PC-3 (cell line): ENCODE results near the gene MDP1. TPM values are rescaled to one million over a fixed set of nuclear protein-coding genes. Genes with fewer than 3 reads are reported as not detected.

Source experiments
- ATAC-seq: fragments of 200-7000 bp; cut with Tn5 transposase; 2 replicates; pipeline ENCODE4 v1.9.1; 2020; ENCODE audit warnings: mild to moderate bottlenecking, moderate library complexity
- BruUV-seq: library from RNA; stranded (reverse); fragments of 400-500 nt; replicated peaks from 2 replicates; lab custom pipeline; 2021; lab: Mats Ljungman, UMichigan
- CTCF ChIA-PET: fragments of 300-600 bp; sonication (Branson Sonifier 250); formaldehyde crosslinking; loops from one replicate; lab custom pipeline; 2022; ENCODE audit warnings: antibody characterized with exemption; lab: Charles Lee
- POLR2A ChIA-PET: fragments of 300-600 bp; sonication (Branson Sonifier 250); formaldehyde crosslinking; loops from one replicate; lab custom pipeline; 2022; ENCODE audit warnings: antibody characterized with exemption; ENCODE audit not compliant: unreplicated experiment; lab: Charles Lee
- DNase-seq: peaks from one replicate; pipeline ENCODE4 v3.0.0-alpha.2; 2015
- H2AFZ ChIP-seq: fragments of 300-600 bp; sonication (generic); 2 replicates; pipeline ENCODE4 v1.6.0; 2016; ENCODE audit warnings: antibody characterized with exemption, low read length
- H3F3A ChIP-seq: fragments of 300-600 bp; sonication (generic); one replicate; pipeline ENCODE4 v1.6.0; 2017; ENCODE audit warnings: antibody characterized with exemption, low read length, control low read depth, mild to moderate bottlenecking; ENCODE audit not compliant: unreplicated experiment
- H3K27ac ChIP-seq: fragments of 300-600 bp; sonication (generic); 2 replicates; pipeline ENCODE4 v1.5.1; 2016; ENCODE audit warnings: mild to moderate bottlenecking, low read length
- H3K27me3 ChIP-seq: fragments of 300-600 bp; sonication (generic); 2 replicates; pipeline ENCODE4 v1.6.1; 2016; ENCODE audit warnings: low read length, mixed read lengths
- H3K36me3 ChIP-seq: fragments of 300-600 bp; sonication (generic); 2 replicates; pipeline ENCODE4 v1.6.1; 2016; ENCODE audit warnings: low read depth, mixed run types, low read length, mixed read lengths
- H3K4me1 ChIP-seq: fragments of 300-600 bp; sonication (generic); 2 replicates; pipeline ENCODE4 v1.5.1; 2016; ENCODE audit warnings: low read length; ENCODE audit not compliant: insufficient read depth
- H3K4me2 ChIP-seq: fragments of 300-600 bp; sonication (generic); 2 replicates; pipeline ENCODE4 v1.6.0; 2016; ENCODE audit warnings: low read length
- H3K4me3 ChIP-seq: fragments of 300-600 bp; sonication (generic); 2 replicates; pipeline ENCODE4 v1.5.1; 2016; ENCODE audit warnings: mild to moderate bottlenecking, low read length, mixed read lengths
- H3K79me2 ChIP-seq: fragments of 300-600 bp; sonication (generic); 2 replicates; pipeline ENCODE4 v1.6.1; 2017; ENCODE audit warnings: low read length, mixed read lengths
- H3K9ac ChIP-seq: fragments of 300-600 bp; sonication (generic); 2 replicates; pipeline ENCODE4 v1.6.0; 2016; ENCODE audit warnings: mild to moderate bottlenecking, low read length
- H3K9me2 ChIP-seq: fragments of 300-600 bp; sonication (generic); replicated peaks from 2 replicates; pipeline ENCODE4 v1.6.1; 2016; ENCODE audit warnings: mixed run types, low read length, mixed read lengths
- H3K9me3 ChIP-seq: fragments of 300-600 bp; sonication (generic); 2 replicates; pipeline ENCODE4 v1.6.1; 2016; ENCODE audit warnings: low read length, mixed read lengths
- H4K20me1 ChIP-seq: fragments of 300-600 bp; sonication (generic); 2 replicates; pipeline ENCODE4 v1.6.1; 2016; ENCODE audit warnings: low read length, mixed read lengths
- EZH2 ChIP-seq: fragments of 300-600 bp; sonication (generic); IDR thresholded peaks from one replicate; pipeline ENCODE4 v1.6.1; 2017; ENCODE audit warnings: antibody characterized with exemption, mild to moderate bottlenecking, low read length; ENCODE audit not compliant: unreplicated experiment
- EZH2phosphoT487 ChIP-seq: fragments of 300-600 bp; sonication (generic); IDR thresholded peaks from 2 replicates; pipeline ENCODE4 v1.6.1; 2018; ENCODE audit warnings: mild to moderate bottlenecking, antibody characterized with exemption, low read length, borderline replicate concordance
- intact Hi-C: fragments of 100-400 bp; cut with micrococcal nuclease; formaldehyde crosslinking; loops from 2 replicates; pipeline ENCODE4 v1.9.0; 2023
- total RNA-seq: library from RNA; depleted of rRNA; stranded (reverse); fragments of >200 nt; gene quantifications from 2 replicates; pipeline ENCODE4 v1.2.3, GENCODE V29; 2014
- TF ChIP-seq, protein P1 (sequence below): fragments of 300-600 bp; sonication (generic); conservative IDR thresholded peaks from 2 replicates; pipeline ENCODE4 v1.5.1; 2017; ENCODE audit warnings: antibody characterized with exemption, low read depth, mild to moderate bottlenecking, low read length

The MDP1 gene
- total RNA-seq, 1 experiment from 2014 or later: 23.5 TPM

DNA sequence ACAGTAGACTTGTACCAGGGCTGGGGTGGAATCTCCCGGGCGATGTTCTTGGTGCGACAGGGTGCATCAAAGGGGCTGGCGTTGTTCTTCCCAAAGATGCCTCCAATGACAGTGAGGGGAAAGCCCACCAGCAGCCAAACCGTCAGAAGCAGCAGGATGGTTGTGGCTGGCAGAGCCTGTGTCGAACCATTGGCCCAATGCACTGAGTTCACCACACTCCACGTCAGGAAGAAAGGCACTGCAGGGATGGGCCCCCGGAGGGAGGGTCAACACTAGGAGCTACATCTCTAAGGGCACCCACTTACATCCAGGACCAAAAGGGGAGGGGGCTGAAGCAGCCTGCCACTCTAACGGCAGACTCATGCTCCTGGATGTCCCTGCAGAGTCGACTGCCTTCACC, 25.4 kb downstream of the MDP1 start:
- no peak overlapping the region for H3K4me3 ChIP-seq
- H2AFZ ChIP-seq: no peak overlapping the region
- DNase-seq (no peak), ATAC-seq (no peak)
- peaks cover 17% of the 10 kb centered on the region for H3K4me1 ChIP-seq
- H3K9me3 ChIP-seq: no peaks in the 10 kb centered on the region
- peaks cover 24% of the 10 kb centered on the region; the same call in 1 of the 2 replicates for H3K36me3 ChIP-seq
- BruUV-seq: no TSS peak
- H3K4me2 ChIP-seq: no peak overlapping the region
- no peaks in the 10 kb centered on the region for H4K20me1 ChIP-seq
- ChIA-PET CTCF (no interaction called here), POLR2A (no interaction called here)
- H3K9ac ChIP-seq: no peak overlapping the region
- no peaks in the 10 kb centered on the region for H3K27me3 ChIP-seq
- H3K9me2 ChIP-seq: no peaks in the 10 kb centered on the region
- H3F3A ChIP-seq: no peaks in the 10 kb centered on the region
- TF ChIP-seq EZH2phosphoT487 (no peak), EZH2 (no peak)
- peaks cover 61% of the 10 kb centered on the region for H3K79me2 ChIP-seq
- intact Hi-C loops: no loop called here
- H3K27ac ChIP-seq: no peak overlapping the region

DNA sequence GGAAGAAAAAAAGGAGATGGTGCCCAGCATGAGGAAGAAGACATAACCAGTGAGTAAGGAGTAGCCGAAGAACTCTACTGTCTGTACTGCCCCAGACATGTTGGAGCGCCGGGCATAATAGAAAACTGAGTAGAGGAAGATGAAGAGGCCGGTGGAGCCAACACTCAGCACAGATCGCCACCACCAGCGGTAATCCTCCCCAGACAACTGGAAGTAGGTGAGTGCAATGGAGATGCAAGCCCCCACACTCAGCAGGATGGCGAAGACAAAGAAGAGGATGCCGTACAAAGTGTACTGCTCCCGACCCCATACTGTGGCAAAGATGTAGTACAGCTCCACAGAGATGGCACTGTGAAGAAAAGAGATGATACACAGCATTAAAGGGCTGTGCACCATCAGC, 26.4 kb downstream of the MDP1 start:
- Histone ChIP-seq H2AFZ (peak overlapping the region; percentile 21; the same call in 1 of the 2 replicates), H3K4me1 (peaks cover 10% of the 10 kb centered on the region), H3K36me3 (peaks cover 24% of the 10 kb centered on the region; the same call in 1 of the 2 replicates), H3K27ac (no peak overlapping the region), H4K20me1 (no peaks in the 10 kb centered on the region), H3K4me3 (peak overlapping the region; percentile 76; the same call in 1 of the 2 replicates), H3K79me2 (peaks cover 51% of the 10 kb centered on the region), H3K4me2 (peak overlapping the region; percentile 86), H3F3A (no peaks in the 10 kb centered on the region), H3K9me2 (no peaks in the 10 kb centered on the region), H3K27me3 (no peaks in the 10 kb centered on the region), H3K9me3 (no peaks in the 10 kb centered on the region), H3K9ac (peak overlapping the region; percentile 90; the same call in 1 of the 2 replicates)
- CTCF ChIA-PET: no interaction called here
- no TSS peak for BruUV-seq
- ATAC-seq: no peak
- TF ChIP-seq, protein P1, sequence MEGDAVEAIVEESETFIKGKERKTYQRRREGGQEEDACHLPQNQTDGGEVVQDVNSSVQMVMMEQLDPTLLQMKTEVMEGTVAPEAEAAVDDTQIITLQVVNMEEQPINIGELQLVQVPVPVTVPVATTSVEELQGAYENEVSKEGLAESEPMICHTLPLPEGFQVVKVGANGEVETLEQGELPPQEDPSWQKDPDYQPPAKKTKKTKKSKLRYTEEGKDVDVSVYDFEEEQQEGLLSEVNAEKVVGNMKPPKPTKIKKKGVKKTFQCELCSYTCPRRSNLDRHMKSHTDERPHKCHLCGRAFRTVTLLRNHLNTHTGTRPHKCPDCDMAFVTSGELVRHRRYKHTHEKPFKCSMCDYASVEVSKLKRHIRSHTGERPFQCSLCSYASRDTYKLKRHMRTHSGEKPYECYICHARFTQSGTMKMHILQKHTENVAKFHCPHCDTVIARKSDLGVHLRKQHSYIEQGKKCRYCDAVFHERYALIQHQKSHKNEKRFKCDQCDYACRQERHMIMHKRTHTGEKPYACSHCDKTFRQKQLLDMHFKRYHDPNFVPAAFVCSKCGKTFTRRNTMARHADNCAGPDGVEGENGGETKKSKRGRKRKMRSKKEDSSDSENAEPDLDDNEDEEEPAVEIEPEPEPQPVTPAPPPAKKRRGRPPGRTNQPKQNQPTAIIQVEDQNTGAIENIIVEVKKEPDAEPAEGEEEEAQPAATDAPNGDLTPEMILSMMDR: no peak
- TF ChIP-seq EZH2phosphoT487: no peak
- TF ChIP-seq EZH2: no peak
- POLR2A ChIA-PET: no interaction called here
- intact Hi-C loops: no loop called here
- DNase-seq: no peak

DNA sequence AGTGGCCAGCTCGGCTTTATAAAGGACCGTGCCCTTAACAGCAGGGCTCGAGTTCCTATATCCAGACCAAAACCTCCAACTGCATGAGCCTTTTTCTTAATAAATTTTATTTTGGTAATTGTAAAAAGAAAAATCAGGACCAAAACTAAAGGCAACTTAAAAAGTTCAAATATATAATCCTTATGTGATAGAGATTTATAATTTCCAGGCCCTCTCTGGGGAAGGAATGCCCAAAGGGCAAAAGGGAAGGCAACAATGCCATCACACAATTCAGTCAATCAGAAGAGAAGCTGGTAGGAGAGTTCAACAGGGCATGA, 26.8 kb downstream of the MDP1 start:
- peak overlapping the region; percentile 90; the same call in 1 of the 2 replicates for H3K9ac ChIP-seq
- no TSS peak for BruUV-seq
- H3K79me2 ChIP-seq: peaks cover 47% of the 10 kb centered on the region
- H3K4me2 ChIP-seq: peak overlapping the region; percentile 86
- H3K9me3 ChIP-seq: no peaks in the 10 kb centered on the region
- CTCF ChIA-PET: no interaction called here
- POLR2A ChIA-PET: no interaction called here
- peaks cover 24% of the 10 kb centered on the region; the same call in 1 of the 2 replicates for H3K36me3 ChIP-seq
- H4K20me1 ChIP-seq: no peaks in the 10 kb centered on the region
- H3K4me1 ChIP-seq: peaks cover 8% of the 10 kb centered on the region
- intact Hi-C loops: no loop called here
- no peaks in the 10 kb centered on the region for H3K9me2 ChIP-seq
- H3K27ac ChIP-seq: no peak overlapping the region
- no peaks in the 10 kb centered on the region for H3K27me3 ChIP-seq
- TF ChIP-seq EZH2 (no peak), EZH2phosphoT487 (no peak)
- TF ChIP-seq, protein P1: no peak
- peak overlapping the region; percentile 76 for H3K4me3 ChIP-seq
- no peaks in the 10 kb centered on the region for H3F3A ChIP-seq
- no peak for ATAC-seq
- H2AFZ ChIP-seq: peak overlapping the region; percentile 21; the same call in 1 of the 2 replicates
- DNase-seq: no peak
